Measurements from ENCODE around the gene RAP1GAP. TPM values are rescaled to one million over a fixed set of nuclear protein-coding genes. Genes with fewer than 3 reads are reported as not detected.

RAP1GAP gene
- total RNA-seq, 1 donor from 2014 or later: 1.2 TPM

DNA sequence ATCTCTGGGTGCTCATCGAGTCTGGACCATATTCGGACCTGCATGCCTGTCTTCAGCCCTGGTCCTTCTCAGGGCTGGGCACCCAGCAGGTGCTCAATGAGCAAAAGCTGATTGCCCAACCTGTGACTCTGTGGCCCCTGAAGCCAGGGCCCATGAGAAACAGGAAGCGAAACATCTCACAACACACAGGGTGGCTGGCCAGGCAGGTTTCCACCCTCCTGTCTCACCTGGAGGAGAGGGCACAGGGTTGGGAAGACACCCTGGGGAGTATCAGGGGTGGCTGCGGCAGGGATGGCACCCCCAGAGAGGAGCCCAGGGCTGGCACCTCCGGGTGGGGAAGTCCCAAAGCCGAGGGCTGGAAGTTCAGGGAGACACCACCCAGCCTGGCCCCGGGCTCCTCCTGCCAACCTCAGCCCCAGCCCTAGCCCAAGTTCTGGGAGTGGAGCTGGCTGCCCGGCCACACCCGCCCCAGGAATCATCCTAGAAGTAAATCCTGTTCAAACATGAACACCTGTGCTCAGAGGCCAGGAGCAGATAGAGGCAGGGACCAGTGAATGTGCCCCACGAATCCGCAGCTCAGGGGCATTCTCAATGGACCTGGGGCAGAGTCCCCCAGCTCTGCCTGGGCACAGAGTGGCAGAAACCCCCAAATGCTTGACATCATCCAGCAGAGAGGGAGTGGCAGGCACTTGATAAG is 54.6 kb downstream of the RAP1GAP start:
- H3K9me3 ChIP-seq: no peaks in the 10 kb centered on the region
- H3K27me3 ChIP-seq: no peaks in the 10 kb centered on the region
- DNase-seq (ENCODE audit: extremely low spot score in 2 of 2): no peak
- no peaks in the 10 kb centered on the region for H3K36me3 ChIP-seq
- intact Hi-C loops (cut with DNase I): no loop called here
- no peaks in the 10 kb centered on the region for H3K4me1 ChIP-seq
- TF ChIP-seq POLR2AphosphoS5 (IDR thresholded peaks at IDR 0.05; ENCODE audit: insufficient read depth in 1 of 2, low read depth in 1 of 2): no peak
- TF ChIP-seq, protein P1, sequence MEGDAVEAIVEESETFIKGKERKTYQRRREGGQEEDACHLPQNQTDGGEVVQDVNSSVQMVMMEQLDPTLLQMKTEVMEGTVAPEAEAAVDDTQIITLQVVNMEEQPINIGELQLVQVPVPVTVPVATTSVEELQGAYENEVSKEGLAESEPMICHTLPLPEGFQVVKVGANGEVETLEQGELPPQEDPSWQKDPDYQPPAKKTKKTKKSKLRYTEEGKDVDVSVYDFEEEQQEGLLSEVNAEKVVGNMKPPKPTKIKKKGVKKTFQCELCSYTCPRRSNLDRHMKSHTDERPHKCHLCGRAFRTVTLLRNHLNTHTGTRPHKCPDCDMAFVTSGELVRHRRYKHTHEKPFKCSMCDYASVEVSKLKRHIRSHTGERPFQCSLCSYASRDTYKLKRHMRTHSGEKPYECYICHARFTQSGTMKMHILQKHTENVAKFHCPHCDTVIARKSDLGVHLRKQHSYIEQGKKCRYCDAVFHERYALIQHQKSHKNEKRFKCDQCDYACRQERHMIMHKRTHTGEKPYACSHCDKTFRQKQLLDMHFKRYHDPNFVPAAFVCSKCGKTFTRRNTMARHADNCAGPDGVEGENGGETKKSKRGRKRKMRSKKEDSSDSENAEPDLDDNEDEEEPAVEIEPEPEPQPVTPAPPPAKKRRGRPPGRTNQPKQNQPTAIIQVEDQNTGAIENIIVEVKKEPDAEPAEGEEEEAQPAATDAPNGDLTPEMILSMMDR (IDR thresholded peaks at IDR 0.05): no peak
- TF ChIP-seq POLR2A (IDR thresholded peaks at IDR 0.05): no peak
- H3K4me3 ChIP-seq: no peak overlapping the region
- no peak overlapping the region for H3K27ac ChIP-seq

DNA sequence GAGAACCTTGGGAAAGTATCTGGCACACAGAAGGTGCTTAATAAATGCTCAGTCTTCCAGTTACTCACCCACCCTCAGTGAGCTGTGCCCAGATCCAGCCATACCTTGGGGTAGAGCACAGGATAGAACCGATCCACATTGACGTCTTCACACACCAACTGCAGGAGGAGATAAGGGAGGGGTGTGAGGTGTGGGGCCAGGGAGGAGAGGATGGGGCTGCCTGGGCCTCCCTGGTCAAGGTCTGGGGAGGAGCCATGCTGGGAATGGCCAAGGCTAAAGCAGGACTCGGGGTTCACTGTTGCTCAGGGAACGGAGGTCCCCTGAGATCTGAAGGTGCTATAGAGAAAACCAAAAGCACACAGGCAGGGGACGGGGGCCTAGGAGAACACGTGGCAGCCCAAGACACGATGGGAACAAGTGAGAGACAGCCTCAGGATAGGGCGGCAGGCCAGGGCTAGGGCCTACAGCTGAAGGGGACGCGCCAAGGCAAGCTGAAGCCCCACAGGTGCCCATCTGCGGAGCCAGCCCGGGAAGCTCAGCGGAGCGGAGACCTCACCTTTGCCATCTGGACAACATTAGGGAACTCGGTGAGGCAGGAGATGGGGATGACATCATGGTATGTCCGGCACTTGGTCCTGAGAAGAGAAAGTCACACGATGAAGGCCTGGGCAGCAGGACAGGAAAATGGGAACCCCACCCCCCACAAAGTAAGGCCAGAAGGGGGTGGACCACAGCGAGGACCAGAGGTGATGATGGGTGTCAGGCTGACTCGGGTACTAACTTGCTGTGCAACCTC is 55.9 kb downstream of the RAP1GAP start:
- no peaks in the 10 kb centered on the region for H3K4me1 ChIP-seq
- no peaks in the 10 kb centered on the region for H3K36me3 ChIP-seq
- H3K9me3 ChIP-seq: no peaks in the 10 kb centered on the region
- intact Hi-C loops (cut with DNase I): no loop called here
- H3K27me3 ChIP-seq: no peaks in the 10 kb centered on the region
- H3K4me3 ChIP-seq: no peak overlapping the region
- no peak overlapping the region for H3K27ac ChIP-seq
- TF ChIP-seq POLR2A (IDR thresholded peaks at IDR 0.05) (no peak), POLR2AphosphoS5 (IDR thresholded peaks at IDR 0.05; ENCODE audit: insufficient read depth in 1 of 2, low read depth in 1 of 2) (no peak)
- TF ChIP-seq, protein P1 (IDR thresholded peaks at IDR 0.05): no peak
- no peak for DNase-seq (ENCODE audit: extremely low spot score in 2 of 2)

DNA sequence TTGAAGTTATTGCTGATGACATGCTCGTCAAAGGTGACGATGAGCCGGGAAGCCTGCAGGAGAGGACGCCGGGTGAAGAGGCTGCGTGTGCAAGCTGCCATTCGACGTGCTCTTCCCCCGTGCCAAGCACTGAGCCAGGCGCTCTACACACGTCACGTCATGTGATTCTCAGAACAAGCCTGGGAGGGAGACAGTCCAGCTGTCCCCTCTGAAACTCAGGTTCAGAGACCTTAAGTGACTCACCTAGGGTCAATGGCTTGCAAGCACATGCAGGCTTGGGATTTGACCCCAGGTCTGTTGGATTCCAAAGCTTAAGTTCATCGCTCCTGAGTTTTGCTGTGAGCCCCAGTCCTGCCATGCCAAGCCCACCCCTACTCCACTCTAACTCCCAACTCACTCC is 57.1 kb downstream of the RAP1GAP start:
- H3K27ac ChIP-seq: no peak overlapping the region

DNA sequence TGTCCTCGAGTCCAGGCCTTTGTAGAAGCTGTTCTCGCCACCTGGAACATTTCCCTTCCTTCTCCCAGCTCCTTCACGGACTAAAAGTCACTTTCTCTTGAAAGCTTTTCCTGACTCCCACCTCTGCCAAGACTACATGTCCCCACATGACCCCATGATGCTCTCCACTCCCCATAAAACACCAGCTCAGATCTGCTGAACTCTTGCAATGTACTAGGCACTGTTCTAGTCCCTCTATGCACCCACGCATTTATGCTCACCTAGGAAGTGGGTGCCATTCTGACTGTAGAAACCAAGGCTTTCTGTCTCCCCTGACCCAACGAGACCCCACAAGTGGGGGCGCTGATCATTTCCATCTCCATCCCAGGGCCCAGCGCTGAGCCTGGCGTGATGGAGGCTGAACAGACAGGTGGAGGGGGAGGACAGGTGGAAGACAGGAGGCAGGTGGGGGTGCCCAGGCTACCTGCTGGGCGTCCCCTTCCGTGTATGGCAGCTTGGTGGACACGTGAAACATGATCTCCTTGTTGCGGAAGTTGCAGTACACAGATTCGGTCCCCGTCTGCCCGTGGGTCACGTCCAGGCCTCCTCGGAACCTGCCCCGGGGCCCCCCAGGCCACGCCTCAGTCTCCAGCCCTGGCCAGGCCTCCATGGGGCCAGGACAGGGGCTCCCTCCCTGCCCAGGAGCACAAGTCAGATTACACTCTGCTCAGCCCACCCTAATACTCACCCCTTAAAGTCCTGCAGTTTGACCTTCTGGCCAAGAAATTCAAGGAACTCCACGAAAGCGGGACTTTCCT is 58.0 kb downstream of the RAP1GAP start:
- no peak overlapping the region for H3K4me3 ChIP-seq
- TF ChIP-seq POLR2A (IDR thresholded peaks at IDR 0.05): no peak
- TF ChIP-seq, protein P1 (IDR thresholded peaks at IDR 0.05): no peak
- no peaks in the 10 kb centered on the region for H3K9me3 ChIP-seq
- DNase-seq (ENCODE audit: extremely low spot score in 2 of 2): no peak
- no peaks in the 10 kb centered on the region for H3K4me1 ChIP-seq
- intact Hi-C loops (cut with DNase I): no loop called here
- H3K36me3 ChIP-seq: no peaks in the 10 kb centered on the region
- no peak overlapping the region for H3K27ac ChIP-seq
- no peaks in the 10 kb centered on the region for H3K27me3 ChIP-seq

More for the DNA sequence above, 57.1 kb downstream of the RAP1GAP start:
- no peak overlapping the region for H3K4me3 ChIP-seq
- H3K36me3 ChIP-seq: no peaks in the 10 kb centered on the region
- H3K27me3 ChIP-seq: no peaks in the 10 kb centered on the region
- no peaks in the 10 kb centered on the region for H3K9me3 ChIP-seq
- intact Hi-C loops (cut with DNase I): no loop called here
- no peak for DNase-seq (ENCODE audit: extremely low spot score in 2 of 2)
- TF ChIP-seq, protein P1 (IDR thresholded peaks at IDR 0.05): no peak
- no peak for TF ChIP-seq POLR2AphosphoS5 (IDR thresholded peaks at IDR 0.05; ENCODE audit: insufficient read depth in 1 of 2, low read depth in 1 of 2)
- no peak for TF ChIP-seq POLR2A (IDR thresholded peaks at IDR 0.05)
- no peaks in the 10 kb centered on the region for H3K4me1 ChIP-seq

All from vagina (tissue), 2 donors.